ENCODE measurements around the gene MRPS21.

MRPS21 gene

DNA sequence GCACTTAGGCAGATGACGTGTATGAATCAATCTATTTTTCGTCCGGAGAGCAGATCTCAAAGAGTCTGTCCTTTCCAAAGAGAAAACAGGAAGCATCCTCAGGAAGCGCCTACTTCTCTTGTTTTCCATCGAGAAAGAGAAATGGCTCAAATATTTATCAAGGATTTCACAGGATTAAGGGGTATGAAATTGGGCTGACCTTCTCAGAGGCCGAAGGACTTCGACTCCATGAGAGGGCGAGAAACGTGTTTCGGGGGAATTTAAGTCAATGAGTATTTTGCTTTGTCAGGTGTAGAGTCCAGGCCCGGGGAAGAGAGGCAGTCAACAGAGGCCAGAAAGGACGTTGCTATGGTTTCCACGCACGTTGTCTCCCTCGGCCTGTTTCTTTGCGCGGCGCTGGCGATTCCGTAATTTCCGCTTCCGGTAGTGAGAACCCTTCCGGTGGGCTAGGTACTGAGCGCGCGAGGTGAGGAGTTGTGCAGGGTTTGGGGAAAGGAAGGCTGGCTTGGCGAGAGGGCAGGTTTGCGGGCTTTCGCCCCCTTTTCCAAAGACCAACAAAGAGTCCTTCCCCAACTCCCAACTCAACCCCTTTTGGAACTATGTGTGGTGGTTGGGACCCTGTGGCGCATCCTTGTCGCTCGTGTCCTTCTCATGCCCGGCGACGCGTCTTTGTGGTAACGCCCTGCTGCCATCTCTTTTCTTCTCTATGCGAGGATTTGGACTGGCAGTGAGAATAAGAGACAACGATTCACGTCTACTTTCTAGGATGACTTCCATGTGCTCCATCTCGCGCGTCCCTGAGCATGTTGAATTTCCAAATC lies at the start of gene MRPS21:
TSS of gene MRPS21 (plus strand) at position 429 of the 821 bp plus-strand sequence. CDS start 506 bp downstream, outside the sequence.
- peak; percentile 4 for DNase-seq

- DNase-seq = no peak
Measured at GRCh38 chr1:150249936-150250335, 43.7 kb upstream of the MRPS21 start.

GRCh38 chr1:150256198-150256553 lies 37.5 kb upstream of the MRPS21 start:
- DNase-seq = no peak

GRCh38 chr1:150256554-150257341 lies 36.9 kb upstream of the MRPS21 start:
- no peak for DNase-seq

GRCh38 chr1:150257624-150258585 lies 35.8 kb upstream of the MRPS21 start, which contains the start of gene CA14:
Gene CA14 (plus strand): TSS chr1:150257774. CDS start chr1:150258129, 355 bp downstream.
- no peak for DNase-seq

DNA sequence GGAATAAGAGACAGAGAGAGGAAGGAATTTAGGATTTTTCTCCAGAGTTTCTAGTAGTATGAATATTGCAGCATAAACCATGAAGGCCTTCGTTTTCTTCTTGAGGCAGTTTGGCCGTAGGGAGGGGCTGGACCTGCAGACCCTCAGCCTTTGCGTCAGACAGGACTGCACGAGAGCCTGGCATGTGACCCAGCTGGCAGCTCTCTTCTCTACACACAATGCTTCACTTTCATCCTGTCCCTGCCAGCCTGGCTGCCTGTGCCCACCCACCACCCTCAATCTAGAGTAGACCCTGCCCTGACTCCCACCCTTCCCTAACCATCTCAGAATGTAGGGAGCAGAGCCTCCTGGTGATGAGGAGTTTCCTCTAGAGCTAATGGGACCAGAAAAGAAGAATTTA lies 34.4 kb upstream of the MRPS21 start:
- DNase-seq = no peak

DNA sequence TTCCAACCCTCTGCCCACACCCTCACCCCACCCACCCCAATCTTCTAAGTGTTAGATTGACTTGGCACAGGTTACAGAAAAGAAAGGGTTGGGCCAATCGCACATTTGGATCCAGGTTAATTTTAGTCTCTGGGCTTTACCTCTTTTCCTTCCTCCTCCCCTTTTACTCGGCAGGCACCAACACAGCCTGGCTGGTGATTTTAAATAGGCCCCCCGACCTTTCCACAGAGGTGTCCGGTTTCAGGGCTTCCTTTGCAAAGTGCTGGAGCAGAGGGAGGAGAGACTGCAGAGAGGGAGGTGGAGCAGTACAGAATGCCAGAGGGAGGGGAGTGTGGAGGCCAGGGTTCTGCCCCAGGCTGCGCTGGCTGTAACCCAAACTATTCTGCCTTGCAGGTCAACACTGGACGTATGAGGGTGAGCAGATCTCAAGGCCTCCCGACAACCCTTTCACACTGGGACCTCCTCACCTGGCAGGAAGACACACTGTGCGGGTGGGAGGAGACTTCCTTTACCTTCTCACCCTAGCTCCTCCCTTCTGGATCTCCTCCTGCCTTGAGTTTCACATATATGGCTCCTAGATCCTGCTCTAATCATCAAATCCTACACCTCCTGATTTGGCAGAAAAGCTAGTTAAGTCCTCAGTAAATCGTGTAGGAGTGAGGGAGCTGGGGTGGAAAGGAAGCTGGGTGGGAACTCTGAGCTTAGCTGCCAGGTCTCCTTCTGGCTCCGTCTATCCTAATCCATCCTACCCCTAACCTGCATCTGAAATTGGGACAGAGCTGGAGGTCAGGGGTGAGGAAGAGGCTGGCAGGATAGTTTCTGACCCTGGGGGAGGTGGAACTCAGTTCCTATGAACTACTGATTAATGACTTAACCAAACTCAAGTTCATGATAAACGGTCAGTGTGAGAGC lies 33.6 kb upstream of the MRPS21 start:
- no peak for DNase-seq

- no peak for DNase-seq
Measured at GRCh38 chr1:150261367-150261766, 32.3 kb upstream of the MRPS21 start.

GRCh38 chr1:150262388-150263320 lies 31.0 kb upstream of the MRPS21 start:
- no peak for DNase-seq

DNA sequence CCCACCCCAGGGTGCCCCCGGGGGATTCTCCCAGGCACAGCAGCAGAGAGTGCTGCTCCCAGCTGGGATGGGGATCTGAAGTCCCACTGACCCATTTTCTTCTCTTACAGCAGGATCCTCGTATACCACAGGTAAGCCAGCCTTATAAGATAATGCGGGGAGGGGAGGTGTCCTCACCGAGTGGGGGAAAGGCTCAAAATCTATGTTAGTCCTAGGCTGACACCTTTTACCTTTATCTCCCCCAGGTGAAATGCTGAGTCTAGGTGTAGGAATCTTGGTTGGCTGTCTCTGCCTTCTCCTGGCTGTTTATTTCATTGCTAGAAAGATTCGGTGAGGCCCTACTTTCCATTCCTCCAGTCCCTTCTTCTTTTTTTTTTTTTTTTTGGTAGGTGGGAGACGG lies 30.1 kb upstream of the MRPS21 start:
- DNase-seq = no peak

- no peak for DNase-seq
Measured at GRCh38 chr1:150267896-150268295, 25.8 kb upstream of the MRPS21 start.

- no peak for DNase-seq
Measured at GRCh38 chr1:150268340-150268704, 25.3 kb upstream of the MRPS21 start.

GRCh38 chr1:150268705-150269403 lies 24.8 kb upstream of the MRPS21 start, which contains the start of gene APH1A:
Gene APH1A (minus strand): TSS chr1:150269016. CDS start chr1:150268810, 206 bp downstream.
- peak; percentile 59 for DNase-seq

- no peak for DNase-seq
Measured at GRCh38 chr1:150269451-150269850, 24.2 kb upstream of the MRPS21 start.

GRCh38 chr1:150271291-150271959 lies 22.2 kb upstream of the MRPS21 start:
- DNase-seq = no peak

DNA sequence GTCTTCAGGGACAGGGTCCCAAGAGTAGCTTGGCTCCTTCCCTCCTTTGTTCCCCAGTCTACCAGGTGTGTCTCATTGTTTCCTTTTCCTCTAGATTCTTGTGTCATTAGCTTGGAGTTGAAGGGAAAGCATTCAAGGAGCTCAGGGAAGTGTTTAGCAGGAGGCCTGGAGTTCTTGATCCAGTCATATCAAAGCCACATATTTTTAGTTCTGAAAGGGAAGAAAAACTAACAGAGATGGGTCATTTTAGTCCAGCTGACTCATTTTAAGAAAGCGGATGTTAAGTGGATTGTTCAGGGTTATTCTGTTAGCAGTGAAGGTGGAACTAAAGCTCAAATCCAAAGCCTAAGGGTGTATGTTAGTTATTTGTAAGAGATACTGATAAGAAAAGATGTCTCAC lies 20.4 kb upstream of the MRPS21 start:
- no peak for DNase-seq

DNA sequence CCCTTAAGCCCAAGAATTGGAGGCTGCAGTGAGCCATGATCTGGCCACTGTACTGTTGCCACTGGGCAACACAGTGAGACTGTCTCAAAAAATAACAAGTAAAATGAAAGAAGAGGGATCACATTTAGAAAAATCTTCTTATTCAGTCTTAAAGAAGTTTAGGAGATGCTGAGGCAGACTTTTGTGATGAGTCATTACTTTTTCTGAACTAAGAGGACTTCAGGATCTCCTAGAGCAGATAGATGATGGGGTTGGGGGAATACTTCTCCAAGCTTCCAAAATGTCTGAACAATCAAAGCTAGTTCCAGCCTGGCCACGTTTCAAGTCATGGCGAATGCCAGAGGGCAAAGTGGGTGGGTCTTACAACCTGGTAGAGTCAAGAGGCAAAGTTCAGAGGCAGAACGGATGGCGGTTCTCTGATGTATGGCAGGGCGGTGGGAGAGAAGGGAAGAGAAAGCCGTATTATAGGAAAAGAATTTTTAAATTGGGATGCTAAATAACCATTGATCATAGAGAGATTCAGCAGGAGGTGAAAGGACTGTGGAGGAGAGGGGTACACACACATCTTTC lies 13.4 kb upstream of the MRPS21 start:
- no peak for DNase-seq

DNA sequence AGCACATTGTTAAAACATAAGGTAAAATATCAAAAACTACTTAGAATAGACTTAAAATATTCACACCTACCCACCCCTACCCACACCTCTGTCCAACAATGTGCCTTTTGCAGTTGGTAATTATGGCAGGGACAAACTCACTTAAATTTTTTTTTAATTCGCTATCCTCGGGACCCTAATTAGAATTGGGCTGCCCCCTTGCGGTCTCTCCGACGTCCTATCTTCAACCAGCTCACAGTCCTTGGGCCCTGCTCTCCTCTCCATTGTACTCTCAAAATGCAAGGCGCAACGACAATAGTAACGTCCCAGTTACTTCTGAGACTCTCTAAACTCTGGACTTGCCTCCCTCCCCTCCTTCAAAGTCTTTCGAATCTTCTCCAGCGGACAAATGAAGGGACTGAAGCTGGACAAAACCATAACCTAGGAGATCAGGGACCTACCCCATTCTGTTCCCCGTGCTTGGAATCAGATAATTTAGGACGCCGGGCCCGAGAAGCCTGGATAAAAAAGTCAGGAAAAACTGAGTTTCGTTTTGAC lies 12.4 kb upstream of the MRPS21 start:
- no peak for DNase-seq
